DOHH2 (cell line): ENCODE data around the gene TEX2.

Experiments
- H3F3A ChIP-seq: fragments of 200-600 bp; sonication (generic), shearing (Covaris generic); 2 replicates; pipeline ENCODE4 v1.6.0; 2016; ENCODE audit warnings: antibody characterized with exemption, mild to moderate bottlenecking; ENCODE audit not compliant: control insufficient read depth, insufficient read depth
- H3K27ac ChIP-seq: fragments of 200-600 bp; sonication (generic); 2 replicates; pipeline ENCODE4 v1.5.1; 2014; ENCODE audit warnings: low read depth, mild to moderate bottlenecking, low read length, moderate library complexity
- H3K27me3 ChIP-seq: fragments of 200-600 bp; sonication (generic); 2 replicates; pipeline ENCODE4 v1.6.1; 2014; ENCODE audit warnings: mild to moderate bottlenecking, low read length, mixed read lengths; ENCODE audit not compliant: control insufficient read depth
- H3K36me3 ChIP-seq: fragments of 200-600 bp; sonication (generic); 2 replicates; pipeline ENCODE4 v1.6.1; 2014; ENCODE audit warnings: mild to moderate bottlenecking, low read length, moderate library complexity, mixed read lengths; ENCODE audit not compliant: control insufficient read depth
- H3K4me1 ChIP-seq: fragments of 200-600 bp; sonication (generic); 2 replicates; pipeline ENCODE4 v1.6.1; 2014; ENCODE audit warnings: mild to moderate bottlenecking, low read length, mixed read lengths; ENCODE audit not compliant: control insufficient read depth
- H3K4me2 ChIP-seq: fragments of 200-600 bp; sonication (generic); 2 replicates; pipeline ENCODE4 v1.6.0; 2014; ENCODE audit warnings: mild to moderate bottlenecking, low read length, moderate library complexity
- H3K4me3 ChIP-seq: fragments of 200-600 bp; sonication (generic); 2 replicates; pipeline ENCODE4 v1.5.1; 2014; ENCODE audit warnings: mild to moderate bottlenecking, low read length, mixed read lengths
- H3K79me2 ChIP-seq: fragments of 200-600 bp; sonication (generic); 2 replicates; pipeline ENCODE4 v1.6.1; 2014; ENCODE audit warnings: mild to moderate bottlenecking, low read length, mixed read lengths; ENCODE audit not compliant: control insufficient read depth
- H3K9me2 ChIP-seq: fragments of 200-600 bp; sonication (generic); replicated peaks from 2 replicates; pipeline ENCODE4 v1.6.1; 2014; ENCODE audit warnings: mild to moderate bottlenecking, low read length, mixed read lengths; ENCODE audit not compliant: control insufficient read depth
- H3K9me3 ChIP-seq: fragments of 200-600 bp; sonication (generic); 2 replicates; pipeline ENCODE4 v1.6.1; 2014; ENCODE audit warnings: antibody characterized with exemption, low read length, mixed read lengths; ENCODE audit not compliant: control insufficient read depth, insufficient read depth
- H4K20me1 ChIP-seq: fragments of 200-600 bp; sonication (generic); 2 replicates; pipeline ENCODE4 v1.6.0; 2014; ENCODE audit warnings: low read depth, mild to moderate bottlenecking, antibody characterized with exemption, low read length, moderate library complexity; ENCODE audit not compliant: control insufficient read depth, insufficient read depth
- CTCF ChIP-seq: fragments of 200-600 bp; sonication (generic); IDR thresholded peaks from one replicate; pipeline ENCODE4 v1.5.1; 2014; ENCODE audit warnings: antibody characterized with exemption, mild to moderate bottlenecking, low read depth, low read length; ENCODE audit not compliant: poor library complexity, severe bottlenecking
- EZH2phosphoT487 ChIP-seq: fragments of 200-600 bp; sonication (generic); IDR thresholded peaks from 2 replicates; pipeline ENCODE4 v1.6.1; 2017; ENCODE audit warnings: borderline replicate concordance, mild to moderate bottlenecking, antibody characterized with exemption, low read length, moderate library complexity, mixed read lengths

TEX2 gene

DNA sequence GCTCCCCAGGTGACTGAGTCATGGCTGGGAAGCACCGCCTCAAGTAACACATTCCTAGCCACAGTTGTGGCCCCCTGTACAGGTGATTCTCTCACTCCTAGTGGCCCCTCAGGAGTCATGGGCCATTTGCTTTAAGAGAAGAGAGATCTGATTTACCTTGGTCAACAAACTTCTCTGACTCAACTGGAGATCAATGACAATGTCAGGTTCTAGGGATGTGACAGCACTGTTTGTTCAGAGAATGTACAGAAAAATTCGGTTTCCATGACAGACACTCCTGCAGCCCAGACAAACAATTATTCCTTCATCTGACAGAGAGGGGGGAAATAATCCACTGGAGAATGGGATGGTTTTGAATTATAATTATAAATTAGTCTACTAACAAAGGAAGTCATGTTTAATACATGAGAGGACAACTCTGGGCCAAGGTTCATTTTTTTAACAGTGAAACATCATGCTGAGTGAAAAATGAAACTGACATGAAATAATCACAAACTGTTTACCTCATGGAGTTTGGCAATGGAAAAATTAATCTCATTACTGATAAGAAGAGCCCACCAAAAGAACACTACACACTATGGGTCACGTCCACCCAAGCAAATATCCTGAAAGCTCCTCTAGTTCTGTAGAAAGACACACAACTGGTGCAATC lies 142.8 kb downstream of the TEX2 start:
- Histone ChIP-seq H3K79me2 (no peaks in the 10 kb centered on the region), H3K9me2 (no peaks in the 10 kb centered on the region), H3K9me3 (no peaks in the 10 kb centered on the region), H3K36me3 (no peaks in the 10 kb centered on the region), H3K4me3 (no peak overlapping the region), H3F3A (no peaks in the 10 kb centered on the region), H3K4me1 (peaks cover 8% of the 10 kb centered on the region), H3K27me3 (peaks cover 17% of the 10 kb centered on the region; the same call in 1 of the 2 replicates), H3K27ac (no peak overlapping the region), H3K4me2 (no peak overlapping the region; the same call in 1 of the 2 replicates), H4K20me1 (no peaks in the 10 kb centered on the region)
- TF ChIP-seq CTCF = no peak
- TF ChIP-seq EZH2phosphoT487 = no peak

GRCh38 chr17:64117981-64118979 lies 144.8 kb downstream of the TEX2 start:
- peaks cover 8% of the 10 kb centered on the region for H3K4me1 ChIP-seq
- no peaks in the 10 kb centered on the region for H3K36me3 ChIP-seq
- no peaks in the 10 kb centered on the region for H3K79me2 ChIP-seq
- TF ChIP-seq EZH2phosphoT487 = no peak
- TF ChIP-seq CTCF = no peak
- no peaks in the 10 kb centered on the region for H3K9me2 ChIP-seq
- H3K27me3 ChIP-seq = peaks cover 12% of the 10 kb centered on the region; the same call in 1 of the 2 replicates
- H3K4me3 ChIP-seq = no peak overlapping the region
- H3K27ac ChIP-seq = no peak overlapping the region
- no peaks in the 10 kb centered on the region for H3K9me3 ChIP-seq
- no peak overlapping the region for H3K4me2 ChIP-seq
- H3F3A ChIP-seq = no peaks in the 10 kb centered on the region
- H4K20me1 ChIP-seq = no peaks in the 10 kb centered on the region

DNA sequence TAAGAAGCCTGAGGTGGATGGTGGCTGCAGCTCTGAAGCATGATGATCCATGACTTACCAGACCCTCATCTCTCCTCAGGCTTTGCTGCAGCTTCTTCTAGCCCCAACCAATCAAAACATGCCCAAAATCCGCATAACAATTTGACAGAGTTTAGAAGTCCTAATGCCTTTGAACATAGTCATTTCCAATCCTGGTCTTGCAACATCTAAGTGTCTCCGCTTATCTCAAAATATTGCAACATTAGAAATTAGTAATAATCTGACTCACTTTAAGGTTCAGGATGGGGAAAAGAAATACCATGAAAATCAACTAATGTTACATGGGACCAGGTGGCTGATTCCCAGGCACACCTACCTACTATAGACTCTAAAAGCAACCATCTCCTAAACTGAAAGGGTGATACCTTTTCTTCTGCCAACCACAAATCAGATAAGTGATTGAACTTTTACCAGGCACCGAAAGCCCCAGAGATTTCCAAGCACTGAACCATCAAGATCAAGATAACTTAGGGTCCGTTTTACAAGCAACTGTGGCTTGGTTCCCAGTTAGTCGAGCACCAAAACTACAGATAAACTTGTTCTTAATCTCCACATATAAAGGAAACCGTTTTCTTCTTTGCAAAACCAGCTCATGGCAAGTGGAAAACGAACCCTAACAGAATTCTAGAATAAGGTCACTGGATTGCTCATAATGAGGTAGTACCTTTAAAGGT lies 147.1 kb downstream of the TEX2 start:
- no peak overlapping the region for H3K4me2 ChIP-seq
- H3K9me2 ChIP-seq = no peaks in the 10 kb centered on the region
- peaks cover 7% of the 10 kb centered on the region; the same call in 1 of the 2 replicates for H3K27me3 ChIP-seq
- no peak overlapping the region for H3K27ac ChIP-seq
- no peaks in the 10 kb centered on the region for H3K9me3 ChIP-seq
- no peaks in the 10 kb centered on the region for H4K20me1 ChIP-seq
- H3K4me3 ChIP-seq = no peak overlapping the region
- no peaks in the 10 kb centered on the region for H3K79me2 ChIP-seq
- no peaks in the 10 kb centered on the region for H3K36me3 ChIP-seq
- no peak for TF ChIP-seq CTCF
- no peak for TF ChIP-seq EZH2phosphoT487
- peaks cover 5% of the 10 kb centered on the region for H3K4me1 ChIP-seq
- no peaks in the 10 kb centered on the region for H3F3A ChIP-seq
